Measurements from ENCODE around the gene ANKRD62. TPM values are rescaled to one million over a fixed set of nuclear protein-coding genes. Genes with fewer than 3 reads are reported as not detected.
"Not testable (repeated sequence)": the region's sequence is repeated elsewhere in the genome, so short reads cannot be mapped to it uniquely, and the experiment has no call there.

ANKRD62 gene
- total RNA-seq, 1 donor from 2014 or later = not detected

GRCh38 chr18:12066910-12067511, 26.6 kb upstream of the ANKRD62 start:
- DNase-seq = no peak

- DNase-seq = no peak
Observed at GRCh38 chr18:12067671-12068070, 26.0 kb upstream of the ANKRD62 start.

GRCh38 chr18:12068316-12068949, 25.2 kb upstream of the ANKRD62 start:
- DNase-seq = not testable (repeated sequence)

GRCh38 chr18:12068950-12069320, 24.7 kb upstream of the ANKRD62 start:
- DNase-seq = no peak

GRCh38 chr18:12071066-12071465, 22.6 kb upstream of the ANKRD62 start:
- not testable (repeated sequence) for DNase-seq

- DNase-seq = no peak
Observed at GRCh38 chr18:12072996-12073395, 20.6 kb upstream of the ANKRD62 start.

- no peak for DNase-seq
Observed at GRCh38 chr18:12074736-12075135, 18.9 kb upstream of the ANKRD62 start.

- no peak for DNase-seq
Observed at GRCh38 chr18:12076424-12077140, 17.1 kb upstream of the ANKRD62 start.

- DNase-seq = not testable (repeated sequence)
Observed at GRCh38 chr18:12077994-12078393, 15.6 kb upstream of the ANKRD62 start.

GRCh38 chr18:12079491-12080237, 14.0 kb upstream of the ANKRD62 start:
- peak; percentile 53 for DNase-seq

- no peak for DNase-seq
Observed at GRCh38 chr18:12085136-12085535, 8.5 kb upstream of the ANKRD62 start.

- no peak for DNase-seq
Observed at GRCh38 chr18:12085786-12086185, 7.9 kb upstream of the ANKRD62 start.

GRCh38 chr18:12086249-12086648, 7.4 kb upstream of the ANKRD62 start:
- DNase-seq = no peak

GRCh38 chr18:12086677-12087470, 6.8 kb upstream of the ANKRD62 start:
- no peak for DNase-seq

- DNase-seq = no peak
Observed at GRCh38 chr18:12087471-12088025, 6.1 kb upstream of the ANKRD62 start.

- DNase-seq = no peak
Observed at GRCh38 chr18:12088096-12088495, 5.5 kb upstream of the ANKRD62 start.

GRCh38 chr18:12088731-12089375, 4.8 kb upstream of the ANKRD62 start:
- DNase-seq = no peak

- DNase-seq = no peak
Observed at GRCh38 chr18:12091538-12092141, 2.0 kb upstream of the ANKRD62 start.

- no peak for DNase-seq
Observed at GRCh38 chr18:12092398-12093229, 1.0 kb upstream of the ANKRD62 start.

- no peak for DNase-seq
Observed at GRCh38 chr18:12098374-12098773, 4.7 kb downstream of the ANKRD62 start.

Measured in skin of body (tissue), 2 donors.